NCI-H1048 (cell line): ENCODE measurements around the gene CHGA.

Experiments used
- DNase-seq: peaks from one replicate; lab custom pipeline; 2025; lab: John Stamatoyannopoulos, UW

The CHGA gene

DNA sequence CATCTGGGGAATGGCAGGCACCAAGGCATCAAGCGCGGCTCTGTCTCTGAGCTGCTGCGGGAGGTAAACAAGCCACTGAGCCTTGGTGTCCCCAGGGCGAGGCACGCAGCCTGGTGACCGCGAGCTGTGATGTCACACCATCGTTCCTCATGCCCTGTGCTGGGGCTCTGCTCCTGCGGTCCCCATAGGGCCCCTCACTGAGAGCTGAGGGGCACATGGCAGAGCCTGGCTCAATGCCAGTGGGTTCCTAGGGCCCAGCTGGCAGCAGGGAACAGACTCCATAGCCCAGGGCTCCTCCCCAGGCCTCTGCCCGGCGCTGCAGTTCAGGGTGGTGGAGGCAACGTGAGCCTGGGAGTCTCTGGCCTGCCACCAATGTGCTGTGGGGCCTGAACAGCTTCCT, 22.6 kb downstream of the CHGA start:
- DNase-seq, result no peak

DNA sequence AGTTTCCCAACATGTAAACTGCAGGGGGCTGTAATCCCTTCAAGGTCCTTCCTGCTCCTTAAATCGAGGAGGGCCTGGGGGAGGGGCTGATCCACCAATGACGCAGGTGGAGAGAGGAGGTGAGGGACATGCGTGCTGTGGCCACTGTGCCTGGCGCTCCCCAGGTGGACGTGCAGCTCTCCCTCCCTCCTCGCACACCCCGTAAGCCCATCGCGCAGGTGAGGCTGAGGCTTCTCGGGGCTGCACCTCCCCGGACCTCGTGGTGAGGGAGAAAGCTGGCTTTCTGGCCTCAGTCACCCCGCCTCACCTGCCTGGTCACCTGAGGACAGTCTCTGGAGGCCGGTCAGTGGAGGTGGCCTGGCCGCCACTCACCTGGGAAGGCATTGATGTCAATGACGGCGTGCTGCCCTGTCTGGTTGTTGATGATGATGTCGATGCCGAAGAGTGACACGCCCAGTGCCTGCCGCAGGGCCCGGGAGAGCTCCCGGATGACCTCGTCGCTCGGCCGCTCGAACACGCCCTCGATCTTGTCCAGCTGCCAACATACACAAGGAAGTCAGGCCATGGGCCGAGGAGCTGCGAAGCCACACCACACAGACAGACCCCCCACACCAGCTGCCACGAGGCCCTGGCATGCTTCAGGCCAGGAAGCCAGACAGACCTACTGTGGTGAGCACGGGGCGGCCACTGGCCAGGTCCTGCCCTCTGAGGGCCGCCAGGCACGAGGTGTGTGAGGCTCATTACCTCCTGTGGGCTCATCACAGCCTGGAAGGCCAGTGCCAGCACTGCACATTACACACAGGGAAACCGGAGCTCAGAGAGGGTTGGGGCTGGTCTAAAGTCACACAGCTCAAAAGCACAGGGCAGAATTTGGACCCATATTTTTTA, 23.3 kb downstream of the CHGA start:
- no peak for DNase-seq

- DNase-seq, result no peak
These were observed 24.0 kb downstream of the CHGA start for GRCh38 chr14:92946847-92947545.

GRCh38 chr14:92948647-92949046, 25.7 kb downstream of the CHGA start:
- DNase-seq, result no peak

DNA sequence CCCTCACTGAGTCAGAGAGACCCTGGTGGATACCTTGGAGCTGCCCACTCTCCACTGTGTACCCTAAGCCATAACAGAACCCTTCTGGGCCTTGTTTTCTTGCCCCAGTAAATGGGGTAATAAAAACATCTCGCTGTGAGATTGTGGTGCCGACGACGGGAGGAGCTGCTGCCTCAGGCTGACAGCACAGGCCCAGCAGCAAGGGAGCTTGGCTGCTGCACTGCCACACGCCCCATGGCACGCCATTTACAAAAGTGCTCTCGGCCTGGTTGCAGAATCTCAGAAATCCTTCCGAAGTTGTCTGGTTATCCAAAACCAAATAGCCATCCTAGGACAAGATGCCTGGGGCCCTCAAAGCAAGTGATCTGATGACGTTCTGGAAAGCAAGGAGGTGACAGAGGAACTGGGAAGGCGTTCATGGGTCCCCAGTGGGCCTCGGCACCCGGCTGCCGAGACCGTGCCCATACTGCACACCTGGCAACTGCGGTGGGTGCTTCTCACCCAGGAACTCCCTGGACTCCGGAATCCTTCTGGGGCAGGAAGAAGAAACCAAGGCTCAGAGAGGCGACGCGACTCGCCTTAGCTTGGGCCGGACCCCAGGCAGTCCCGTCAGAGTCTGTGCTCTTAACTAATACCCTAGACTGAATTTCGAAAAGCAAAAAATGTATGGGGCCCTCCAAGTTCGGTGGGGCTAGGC, 26.7 kb downstream of the CHGA start:
- no peak for DNase-seq

GRCh38 chr14:92950193-92950540, 27.2 kb downstream of the CHGA start:
- no peak for DNase-seq

- no peak for DNase-seq
These were observed 27.8 kb downstream of the CHGA start for GRCh38 chr14:92950773-92951172.

DNA sequence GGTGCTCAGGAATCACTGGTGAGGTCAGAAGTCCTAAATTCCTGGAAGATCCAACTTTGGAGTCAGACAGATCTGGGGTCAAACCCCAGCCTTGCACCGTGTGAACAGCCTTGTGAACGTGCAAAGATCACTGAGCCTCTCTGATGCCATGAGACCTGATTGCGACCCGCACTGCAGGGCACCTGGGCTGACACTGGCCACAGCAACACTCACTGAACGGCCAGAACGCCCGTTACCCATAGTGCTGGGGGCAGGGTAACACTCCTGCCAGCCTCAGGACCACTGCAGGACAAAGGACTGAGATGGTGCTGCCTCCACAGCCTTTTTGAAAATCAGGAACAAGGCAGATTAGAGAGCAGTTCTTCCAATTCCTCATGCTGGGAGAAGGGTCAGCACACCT, 28.3 kb downstream of the CHGA start:
- no peak for DNase-seq

- no peak for DNase-seq
These were observed 29.0 kb downstream of the CHGA start for GRCh38 chr14:92951912-92952471.

DNA sequence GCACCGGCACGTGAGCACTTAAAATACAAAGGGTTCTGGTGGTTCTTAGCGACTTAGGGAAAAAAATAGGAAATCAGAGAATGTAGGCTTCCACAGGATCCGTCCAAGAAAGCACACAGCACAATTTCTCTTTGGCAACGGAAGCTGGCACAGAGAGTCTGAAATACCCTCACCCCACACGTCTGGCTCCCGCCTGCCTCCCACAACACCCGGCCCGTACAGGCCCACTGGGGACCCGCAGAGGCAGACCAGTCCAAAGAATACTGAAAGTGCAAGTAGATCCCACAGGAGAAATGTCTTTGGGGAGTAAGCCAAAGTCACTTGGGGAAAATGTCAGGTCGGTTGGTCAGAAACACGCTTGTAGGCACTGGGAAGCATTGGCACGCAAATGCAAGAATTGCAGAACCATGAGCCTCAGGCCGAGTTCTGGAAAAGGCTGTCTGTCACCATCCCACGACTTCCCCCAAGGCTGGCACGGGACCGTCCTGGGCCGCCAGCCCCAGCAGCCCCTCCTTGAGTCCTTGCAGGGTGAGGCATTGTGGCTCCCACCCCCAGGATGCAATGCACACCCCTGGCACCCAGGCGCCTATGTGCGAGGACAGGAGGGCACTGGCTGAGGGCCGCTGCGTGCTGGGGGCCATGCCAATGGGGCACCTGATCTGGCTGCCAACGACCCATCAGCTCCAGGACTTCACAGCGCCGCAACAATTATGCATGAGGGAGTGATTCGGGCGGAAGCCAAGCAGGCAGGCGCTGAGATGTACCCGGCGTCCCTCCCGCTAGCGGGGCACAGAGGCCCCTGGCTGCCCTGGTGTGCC, 29.7 kb downstream of the CHGA start:
- DNase-seq, result no peak

DNA sequence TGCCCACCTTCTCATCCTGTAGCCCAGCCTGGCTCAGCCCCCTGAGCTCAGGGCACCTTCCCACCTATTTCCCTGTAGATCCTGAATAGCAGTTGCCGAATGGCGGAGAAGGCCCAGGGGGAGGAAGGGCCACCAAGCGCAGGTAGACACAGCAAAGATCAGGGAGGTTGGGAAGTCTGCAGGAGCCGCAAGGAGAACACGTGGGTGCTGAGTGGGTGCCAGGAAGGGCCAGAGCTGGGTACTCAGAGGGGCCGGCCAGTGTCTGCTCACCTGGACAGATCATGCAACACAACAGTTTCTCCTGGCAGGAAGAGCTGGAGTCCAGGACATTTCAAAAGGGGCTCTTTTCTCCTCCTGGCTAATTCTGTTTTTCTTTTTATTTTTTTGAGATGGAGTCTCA, 30.6 kb downstream of the CHGA start:
- no peak for DNase-seq

GRCh38 chr14:92954933-92955332, 32.0 kb downstream of the CHGA start:
- DNase-seq, result no peak

- no peak for DNase-seq
These were observed 32.4 kb downstream of the CHGA start for GRCh38 chr14:92955381-92955780.

DNA sequence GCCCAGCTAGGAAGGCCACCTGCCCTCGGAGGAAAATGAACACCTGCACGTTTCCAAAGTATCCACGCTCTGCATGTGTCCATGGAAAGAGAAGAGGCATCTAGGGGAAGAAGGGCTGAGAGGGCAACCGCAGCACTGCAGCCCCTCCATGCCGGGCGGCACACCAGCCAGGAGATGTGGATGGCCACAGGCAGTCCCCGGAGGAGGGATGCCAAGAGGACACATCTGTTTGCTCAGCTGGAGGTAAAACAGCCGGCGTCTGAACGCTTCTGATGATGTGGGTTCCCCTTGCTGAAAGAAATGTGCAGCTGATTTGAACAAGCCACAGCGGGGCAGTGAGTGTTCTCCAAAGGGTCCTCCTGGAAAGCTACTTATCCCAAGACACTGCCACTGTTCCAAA, 34.0 kb downstream of the CHGA start:
- DNase-seq, result no peak

GRCh38 chr14:92958373-92959188, 35.6 kb downstream of the CHGA start:
- DNase-seq, result no peak

DNA sequence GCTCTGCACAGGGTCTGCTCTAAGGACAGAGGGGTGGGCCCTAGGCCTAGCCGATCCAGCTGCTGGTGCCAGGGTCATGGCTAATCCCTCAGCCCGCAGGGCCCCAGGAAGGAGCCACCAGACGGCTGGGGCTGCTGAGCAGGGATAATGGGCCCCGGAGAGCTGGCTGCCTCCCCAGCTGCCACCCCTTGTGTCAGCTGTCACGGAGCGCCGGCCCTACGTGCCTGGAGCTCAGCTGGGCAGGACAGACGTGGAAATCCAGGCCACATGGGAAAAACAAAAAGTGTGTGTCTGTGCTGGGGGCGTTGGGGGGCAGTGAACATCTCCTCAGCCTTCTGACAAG, 36.2 kb downstream of the CHGA start:
- no peak for DNase-seq

- no peak for DNase-seq
These were observed 37.1 kb downstream of the CHGA start for GRCh38 chr14:92959761-92960680.

GRCh38 chr14:92960706-92961566, 38.0 kb downstream of the CHGA start:
- DNase-seq, result no peak

DNA sequence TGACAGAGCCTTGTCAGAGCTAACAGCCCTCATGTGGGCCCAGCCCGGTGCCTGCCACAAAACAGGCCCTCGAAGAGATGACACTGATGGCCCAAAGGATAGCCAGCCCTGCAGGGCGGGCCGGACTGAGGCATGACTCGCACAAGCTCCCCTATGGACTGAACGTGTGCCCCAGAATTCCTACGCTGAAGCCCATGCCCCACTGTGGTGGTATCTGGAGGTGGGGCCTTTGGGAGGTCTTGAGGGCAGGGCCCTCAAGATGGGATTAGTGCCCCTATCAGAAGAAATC, 38.6 kb downstream of the CHGA start:
- DNase-seq, result no peak
